HG02798 (cell line): Measurements from ENCODE around the gene OTUD5.
A peak's percentile ranks its signal among the peaks of the same experiment; 100 is the strongest.

ENCODE experiments used
- ATAC-seq: cut with Tn5 transposase; IDR thresholded peaks from one replicate; pipeline ENCODE4 v1.9.1; 2021; ENCODE audit warnings: mild to moderate bottlenecking; ENCODE audit not compliant: unreplicated experiment, poor library complexity

The OTUD5 gene

GRCh38 chrX:48938721-48939425 is 18.5 kb downstream of the OTUD5 start:
- ATAC-seq: peak; percentile 63

GRCh38 chrX:48937054-48937907 is 20.1 kb downstream of the OTUD5 start:
- peak; percentile 61 for ATAC-seq

GRCh38 chrX:48936429-48937053 is 20.9 kb downstream of the OTUD5 start:
- no peak for ATAC-seq

- ATAC-seq: no peak
Measured at GRCh38 chrX:48935301-48935670, 22.1 kb downstream of the OTUD5 start.

- no peak for ATAC-seq
Measured at GRCh38 chrX:48934581-48935300, 22.7 kb downstream of the OTUD5 start.

GRCh38 chrX:48933757-48934156 is 23.6 kb downstream of the OTUD5 start:
- ATAC-seq: no peak

GRCh38 chrX:48927736-48928382 is 29.5 kb downstream of the OTUD5 start:
- ATAC-seq: no peak

- no peak for ATAC-seq
Measured at GRCh38 chrX:48927123-48927522, 30.3 kb downstream of the OTUD5 start.

- no peak for ATAC-seq
Measured at GRCh38 chrX:48924270-48924669, 33.1 kb downstream of the OTUD5 start.

GRCh38 chrX:48923771-48924170 is 33.6 kb downstream of the OTUD5 start:
- ATAC-seq: no peak

GRCh38 chrX:48920718-48921104 is 36.7 kb downstream of the OTUD5 start:
- ATAC-seq: no peak

GRCh38 chrX:48919947-48920717 is 37.3 kb downstream of the OTUD5 start:
- ATAC-seq: no peak

- ATAC-seq: no peak
Measured at GRCh38 chrX:48919360-48919841, 38.0 kb downstream of the OTUD5 start.

- peak; percentile 84 for ATAC-seq
Measured at GRCh38 chrX:48918643-48919340, 38.6 kb downstream of the OTUD5 start, which contains the start of gene PIM2. TSS of gene PIM2 (minus strand) at chrX:48919024. CDS start at chrX:48918834, 190 bp downstream.

GRCh38 chrX:48918301-48918642 is 39.1 kb downstream of the OTUD5 start:
- no peak for ATAC-seq

- ATAC-seq: peak; percentile 39
Measured at GRCh38 chrX:48917139-48918001, 40.0 kb downstream of the OTUD5 start.

- no peak for ATAC-seq
Measured at GRCh38 chrX:48914593-48915493, 42.6 kb downstream of the OTUD5 start.
